Stomach (tissue), 4 donors: ENCODE data around the gene UBA52.

ENCODE experiments used
- EP300 ChIP-seq: sonication (generic); formaldehyde crosslinking; IDR thresholded peaks from one replicate; pipeline ENCODE4 v1.6.1; 2017; ENCODE audit warnings: antibody characterized with exemption
- POLR2A ChIP-seq, 4 donors: fragments of 450-650 bp; IDR thresholded peaks; one replicate each; pipeline ENCODE4 v1.6.1; 2016; ENCODE audit warnings: antibody characterized with exemption in 4 of 4, control low read depth in 2 of 4, mild to moderate bottlenecking in 1 of 4, moderate library complexity in 1 of 4
- POLR2AphosphoS5 ChIP-seq, 3 donors: sonication (generic); formaldehyde crosslinking; IDR thresholded peaks; one replicate each; pipeline ENCODE4 v1.6.1; 2016; ENCODE audit warnings: antibody characterized with exemption in 3 of 3
- TF ChIP-seq, protein P1 (sequence below), 7 experiments: fragments of 450-650 bp in 4 of 7; fragments of 200-600 bp in 3 of 7; sonication (generic) in 3 of 7; IDR thresholded peaks; one replicate each; pipeline ENCODE4 v1.5.1; 2016 to 2019; ENCODE audit warnings: antibody characterized with exemption in 7 of 7, control low read depth in 2 of 7, mild to moderate bottlenecking in 1 of 7

DNA sequence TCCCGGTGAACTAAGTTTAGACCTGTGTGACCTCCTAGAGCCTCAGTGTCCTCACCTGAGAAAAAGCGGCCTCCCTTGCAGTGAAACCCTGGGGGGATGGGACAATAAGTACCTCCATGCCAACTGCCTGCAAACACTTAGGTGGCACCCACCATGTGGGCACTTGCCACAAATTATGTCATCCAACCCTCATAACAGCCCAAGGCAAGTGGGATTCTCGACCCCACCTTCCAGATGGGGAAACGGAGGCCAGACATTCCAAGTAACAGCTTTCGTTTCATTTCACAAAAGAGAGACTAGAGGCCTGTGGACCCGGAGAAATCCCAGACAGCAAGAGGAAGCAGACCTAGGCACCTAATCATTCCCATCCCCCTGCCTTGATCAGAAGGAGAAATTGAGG lies 23.8 kb downstream of the UBA52 start:
- no peak for TF ChIP-seq POLR2A (IDR thresholded peaks at IDR 0.05)
- TF ChIP-seq, protein P1, sequence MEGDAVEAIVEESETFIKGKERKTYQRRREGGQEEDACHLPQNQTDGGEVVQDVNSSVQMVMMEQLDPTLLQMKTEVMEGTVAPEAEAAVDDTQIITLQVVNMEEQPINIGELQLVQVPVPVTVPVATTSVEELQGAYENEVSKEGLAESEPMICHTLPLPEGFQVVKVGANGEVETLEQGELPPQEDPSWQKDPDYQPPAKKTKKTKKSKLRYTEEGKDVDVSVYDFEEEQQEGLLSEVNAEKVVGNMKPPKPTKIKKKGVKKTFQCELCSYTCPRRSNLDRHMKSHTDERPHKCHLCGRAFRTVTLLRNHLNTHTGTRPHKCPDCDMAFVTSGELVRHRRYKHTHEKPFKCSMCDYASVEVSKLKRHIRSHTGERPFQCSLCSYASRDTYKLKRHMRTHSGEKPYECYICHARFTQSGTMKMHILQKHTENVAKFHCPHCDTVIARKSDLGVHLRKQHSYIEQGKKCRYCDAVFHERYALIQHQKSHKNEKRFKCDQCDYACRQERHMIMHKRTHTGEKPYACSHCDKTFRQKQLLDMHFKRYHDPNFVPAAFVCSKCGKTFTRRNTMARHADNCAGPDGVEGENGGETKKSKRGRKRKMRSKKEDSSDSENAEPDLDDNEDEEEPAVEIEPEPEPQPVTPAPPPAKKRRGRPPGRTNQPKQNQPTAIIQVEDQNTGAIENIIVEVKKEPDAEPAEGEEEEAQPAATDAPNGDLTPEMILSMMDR (IDR thresholded peaks at IDR 0.05): no peak
- TF ChIP-seq EP300: no peak
- TF ChIP-seq POLR2AphosphoS5 (IDR thresholded peaks at IDR 0.05): no peak
